Neuronal stem cell (in vitro differentiated cells): ENCODE results near the gene RNF113B.
A peak's percentile ranks its signal among the peaks of the same experiment; 100 is the strongest.

Experiments used
- DNase-seq: peaks from one replicate; pipeline ENCODE4 v3.0.0-alpha.2; 2013; ENCODE audit warnings: low spot score
- H2AFZ ChIP-seq: one replicate; pipeline ENCODE4 v1.6.1; 2013; ENCODE audit warnings: mild to moderate bottlenecking, low read length, inconsistent platforms
- H2AK5ac ChIP-seq: 2 replicates; pipeline ENCODE4 v1.6.1; 2013; ENCODE audit warnings: low read depth, mild to moderate bottlenecking, inconsistent platforms, low read length, moderate library complexity, mixed read lengths
- H2BK120ac ChIP-seq: 2 replicates; pipeline ENCODE4 v1.6.1; 2013; ENCODE audit warnings: low read depth, mild to moderate bottlenecking, inconsistent platforms, low read length, moderate library complexity, mixed read lengths
- H2BK12ac ChIP-seq: one replicate; pipeline ENCODE4 v1.6.1; 2013; ENCODE audit warnings: low read length, inconsistent platforms
- H2BK15ac ChIP-seq: 2 replicates; pipeline ENCODE4 v1.6.1; 2013; ENCODE audit warnings: mild to moderate bottlenecking, low read length, inconsistent platforms, mixed read lengths
- H2BK5ac ChIP-seq: one replicate; pipeline ENCODE4 v1.6.1; 2013; ENCODE audit warnings: inconsistent platforms, mild to moderate bottlenecking, low read length, moderate library complexity
- H3K14ac ChIP-seq: one replicate; pipeline ENCODE4 v1.6.1; 2013; ENCODE audit warnings: low read length, inconsistent platforms
- H3K18ac ChIP-seq: 2 replicates; pipeline ENCODE4 v1.6.1; 2013; ENCODE audit warnings: low read length, inconsistent platforms
- H3K23ac ChIP-seq: 2 replicates; pipeline ENCODE4 v1.6.1; 2013; ENCODE audit warnings: low read depth, mild to moderate bottlenecking, mixed read lengths, low read length, inconsistent platforms; ENCODE audit not compliant: poor library complexity
- H3K27ac ChIP-seq: replicated peaks from 3 replicates; pipeline ENCODE4 v1.5.1; 2013; ENCODE audit warnings: low read length, inconsistent platforms
- H3K27me3 ChIP-seq, 3 experiments: 2 replicates each; pipeline ENCODE4 v1.6.1; 2013; ENCODE audit warnings: low read length in 3 of 3, mild to moderate bottlenecking in 2 of 3, inconsistent platforms in 1 of 3, low read depth in 1 of 3, mixed read lengths in 1 of 3, moderate library complexity in 1 of 3; ENCODE audit not compliant: control insufficient read depth in 3 of 3, insufficient read depth in 3 of 3
- H3K36me3 ChIP-seq, 2 donors: replicated peaks in 1 of 2; 2 replicates each; pipeline ENCODE4 v1.6.1; 2013; ENCODE audit warnings: low read length in 2 of 2; ENCODE audit not compliant: control insufficient read depth in 2 of 2, insufficient read depth in 2 of 2
- H3K4ac ChIP-seq: 2 replicates; pipeline ENCODE4 v1.6.1; 2013; ENCODE audit warnings: inconsistent platforms, mild to moderate bottlenecking, low read length, moderate library complexity
- H3K4me1 ChIP-seq, 2 donors: 1 replicate in 1 of 2; 2 replicates in 1 of 2; pipeline ENCODE4 v1.6.1; 2013; ENCODE audit warnings: low read length in 2 of 2, low read depth in 1 of 2; ENCODE audit not compliant: control insufficient read depth in 2 of 2, insufficient read depth in 1 of 2
- H3K4me2 ChIP-seq: one replicate; pipeline ENCODE4 v1.6.1; 2013; ENCODE audit warnings: mild to moderate bottlenecking, low read length, inconsistent platforms; ENCODE audit not compliant: insufficient read depth, poor library complexity, severe bottlenecking
- H3K4me3 ChIP-seq, 2 donors: 2 replicates each; pipeline ENCODE4 v1.5.1; 2013; ENCODE audit warnings: low read length in 2 of 2, mild to moderate bottlenecking in 2 of 2, inconsistent platforms in 1 of 2, moderate library complexity in 1 of 2
- H3K79me1 ChIP-seq: one replicate; pipeline ENCODE4 v1.6.1; 2013; ENCODE audit warnings: low read depth, mild to moderate bottlenecking, inconsistent platforms, low read length, moderate library complexity
- H3K9ac ChIP-seq: one replicate; pipeline ENCODE4 v1.6.1; 2013; ENCODE audit warnings: mild to moderate bottlenecking, low read depth, low read length, inconsistent platforms; ENCODE audit not compliant: poor library complexity
- H3K9me3 ChIP-seq, 2 donors: replicated peaks in 1 of 2; 2 replicates each; pipeline versions ENCODE3 to v1.6.1; 2013; ENCODE audit warnings: low read length in 2 of 2, mild to moderate bottlenecking in 2 of 2, inconsistent platforms in 1 of 2, low read depth in 1 of 2, mixed read lengths in 1 of 2, moderate library complexity in 1 of 2; ENCODE audit not compliant: control insufficient read depth in 2 of 2, insufficient read depth in 1 of 2
- H4K8ac ChIP-seq: one replicate; pipeline ENCODE4 v1.6.1; 2013; ENCODE audit warnings: low read depth, mild to moderate bottlenecking, inconsistent platforms, low read length, moderate library complexity
- H4K91ac ChIP-seq: one replicate; pipeline ENCODE4 v1.6.1; 2013; ENCODE audit warnings: low read length, low read depth, mild to moderate bottlenecking, inconsistent platforms; ENCODE audit not compliant: poor library complexity
- WGBS, 2 donors: extraction: QIAGEN DNeasy Blood & Tissue Kit; methylation state at CpG; one replicate each; pipeline ENCODE4 v1.1.7; 2013; ENCODE audit warnings: missing lambda C conversion rate in 2 of 2, mixed read lengths in 1 of 2; ENCODE audit not compliant: insufficient read length in 2 of 2, insufficient replicate concordance in 1 of 2; ENCODE audit errors: extremely low coverage in 2 of 2; 5-methylcytosine and 5-hydroxymethylcytosine counted together

RNF113B gene

DNA sequence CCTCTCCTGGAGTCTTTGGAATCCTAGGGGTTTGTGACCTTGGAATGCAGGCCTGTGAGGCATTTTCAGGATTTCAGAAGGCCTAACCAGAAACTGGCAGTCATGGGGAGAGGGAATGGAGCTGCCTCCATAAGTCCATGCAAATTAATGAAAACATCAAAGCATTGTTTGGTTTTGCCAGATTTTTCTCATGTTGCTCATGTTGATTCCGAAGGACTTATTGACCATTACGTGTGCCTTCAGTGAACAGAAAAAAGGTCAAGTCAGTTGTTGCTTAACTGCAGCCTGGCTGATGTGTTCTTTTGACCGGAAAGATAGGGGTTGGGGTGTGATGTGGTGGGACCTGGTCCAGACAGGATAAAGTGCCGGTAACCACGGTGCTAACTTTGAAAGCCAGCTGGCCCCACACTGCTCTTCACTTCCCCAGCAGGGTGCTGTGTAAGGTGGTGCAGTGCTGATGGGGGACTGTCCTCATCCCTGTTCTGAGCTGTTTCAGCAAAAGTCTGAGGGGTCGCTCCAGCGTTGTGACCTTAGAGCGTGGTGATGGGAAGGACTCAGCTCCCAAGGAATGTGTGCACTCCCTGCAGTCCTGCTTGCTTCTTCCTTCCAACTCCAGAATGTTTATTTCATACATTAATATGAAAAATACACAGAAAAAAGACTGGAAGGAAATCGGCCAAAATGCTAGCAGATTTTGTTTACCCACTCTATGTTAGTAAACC lies 3.5 kb downstream of the RNF113B start:
- H2AK5ac ChIP-seq = no peak overlapping the region
- no peak overlapping the region for H3K4ac ChIP-seq
- no peak for DNase-seq
- H3K9ac ChIP-seq = no peak overlapping the region
- no peak overlapping the region for H2AFZ ChIP-seq
- H3K79me1 ChIP-seq = peaks cover 13% of the 10 kb centered on the region
- no peaks in the 10 kb centered on the region for H3K27me3 ChIP-seq
- H4K91ac ChIP-seq = no peak overlapping the region
- H3K27ac ChIP-seq = no peak overlapping the region
- H2BK5ac ChIP-seq = no peak overlapping the region
- H3K4me2 ChIP-seq = no peak overlapping the region
- peaks cover 5 to 14% of the 10 kb centered on the region in 2 donors for H3K36me3 ChIP-seq
- no peak overlapping the region for H2BK15ac ChIP-seq
- peak overlapping the region; percentile 1 for H3K18ac ChIP-seq
- no peak overlapping the region for H3K14ac ChIP-seq
- H3K4me3 ChIP-seq = no peak overlapping the region
- H3K4me1 ChIP-seq = peaks cover 22 to 32% of the 10 kb centered on the region in 2 donors
- peaks cover 2 to 12% of the 10 kb centered on the region in 2 donors for H3K9me3 ChIP-seq
- no peak overlapping the region for H2BK12ac ChIP-seq
- no peak overlapping the region for H2BK120ac ChIP-seq
- no peak overlapping the region for H3K23ac ChIP-seq
- WGBS, 2 donors = no CpG with 5 or more reads among the region's 9 CpGs
- H4K8ac ChIP-seq = no peak overlapping the region

DNA sequence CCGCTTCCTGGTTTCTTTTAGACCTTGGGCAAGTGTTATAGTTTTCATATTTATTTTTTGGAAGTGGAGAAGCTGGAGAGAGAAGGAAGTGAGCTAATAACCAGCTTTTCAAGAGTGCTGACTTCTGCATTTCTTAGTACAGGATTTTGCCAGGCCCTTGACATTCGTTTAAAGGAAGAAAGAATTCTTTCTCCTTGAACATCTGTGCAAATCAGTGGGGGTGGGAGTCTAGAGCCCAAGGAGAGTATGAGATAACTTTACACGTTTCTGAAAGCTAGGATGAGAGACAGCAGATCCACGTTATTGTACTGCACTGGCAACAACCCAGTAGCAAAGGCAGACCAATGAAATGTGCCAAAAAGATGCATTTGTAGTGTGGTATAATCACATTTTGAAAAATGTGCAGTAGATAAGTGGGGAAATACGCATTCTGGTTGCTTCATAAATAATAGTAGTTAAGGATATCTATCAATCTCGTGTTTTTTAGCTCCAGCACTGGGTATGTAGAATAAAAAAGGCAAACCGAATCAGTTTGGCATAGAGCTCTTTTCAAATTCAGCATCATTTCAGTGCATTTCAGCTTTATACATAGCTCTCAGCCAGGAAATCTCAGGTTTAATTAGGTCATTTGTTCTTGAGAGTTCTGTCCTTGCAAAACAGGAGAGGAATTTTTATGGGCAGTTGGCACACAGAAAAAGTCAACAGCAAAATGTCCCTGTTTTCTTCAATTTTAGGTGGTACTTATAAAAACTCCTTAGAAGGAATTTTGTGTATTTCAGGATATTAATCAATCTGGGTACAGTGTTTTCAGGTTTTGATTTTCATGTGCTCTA lies 4.3 kb downstream of the RNF113B start:
- H3K4me2 ChIP-seq = no peak overlapping the region
- H3K36me3 ChIP-seq = peaks cover 5 to 14% of the 10 kb centered on the region in 2 donors
- no peak overlapping the region for H3K14ac ChIP-seq
- no peak overlapping the region for H3K9ac ChIP-seq
- no peak overlapping the region for H4K8ac ChIP-seq
- no peak overlapping the region for H2BK5ac ChIP-seq
- peaks cover 13% of the 10 kb centered on the region for H3K79me1 ChIP-seq
- H3K4me3 ChIP-seq = no peak overlapping the region
- no CpG with 5 or more reads among the region's 7 CpGs for WGBS, 2 donors
- H3K27ac ChIP-seq = no peak overlapping the region
- H4K91ac ChIP-seq = no peak overlapping the region
- no peak overlapping the region for H3K18ac ChIP-seq
- H3K4me1 ChIP-seq = peaks cover 22 to 32% of the 10 kb centered on the region in 2 donors
- H3K23ac ChIP-seq = no peak overlapping the region
- H2AK5ac ChIP-seq = no peak overlapping the region
- DNase-seq = no peak
- no peak overlapping the region for H3K4ac ChIP-seq
- H2BK120ac ChIP-seq = no peak overlapping the region
- no peak overlapping the region for H2AFZ ChIP-seq
- no peaks in the 10 kb centered on the region for H3K27me3 ChIP-seq
- H2BK12ac ChIP-seq = no peak overlapping the region
- no peak overlapping the region for H2BK15ac ChIP-seq
- H3K9me3 ChIP-seq = peaks cover 2 to 10% of the 10 kb centered on the region in 2 donors

DNA sequence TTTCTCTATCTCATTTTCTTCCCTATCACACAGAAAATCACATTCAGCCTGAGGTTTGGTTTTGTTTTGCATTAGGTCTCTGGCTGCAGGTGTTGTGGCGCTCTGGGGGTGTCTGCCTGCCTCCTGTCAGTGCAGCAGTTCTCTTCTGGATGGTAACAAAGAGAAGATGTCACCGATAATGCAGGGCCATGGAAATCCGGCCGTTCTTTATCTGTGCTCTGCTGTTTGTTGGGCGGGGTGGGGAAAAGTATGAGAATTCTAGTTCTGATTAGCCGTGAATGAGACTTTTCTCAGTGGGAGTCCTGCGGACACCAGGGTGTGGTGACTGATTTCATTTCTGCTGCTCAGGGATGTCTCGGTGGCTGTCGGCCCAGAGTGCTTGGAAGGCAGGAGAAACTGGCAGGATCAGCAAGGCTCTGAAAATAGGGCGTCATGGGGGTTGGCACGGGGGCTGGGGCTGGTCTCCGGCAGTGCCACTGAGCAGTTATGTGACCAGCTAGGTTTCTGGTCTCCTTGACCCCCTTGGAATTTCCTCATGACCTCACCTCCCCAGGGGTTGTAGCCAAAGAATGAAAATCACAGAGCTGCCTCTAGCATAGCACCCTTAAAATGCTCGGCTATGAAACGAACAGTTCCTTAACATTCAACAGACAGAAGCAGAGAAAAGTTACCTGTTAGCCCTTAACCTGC lies 5.0 kb downstream of the RNF113B start:
- Histone ChIP-seq H3K27me3 (no peaks in the 10 kb centered on the region), H3K14ac (no peak overlapping the region), H3K23ac (no peak overlapping the region), H2BK120ac (no peak overlapping the region), H2BK12ac (no peak overlapping the region), H3K9ac (no peak overlapping the region), H3K4me3 (peak overlapping the region in 1 of 2 donors; percentile 13), H3K27ac (no peak overlapping the region), H2AFZ (peak overlapping the region; percentile 57), H2BK15ac (no peak overlapping the region), H3K4me1 (peaks cover 22 to 32% of the 10 kb centered on the region in 2 donors), H4K8ac (no peak overlapping the region), H4K91ac (no peak overlapping the region), H3K4ac (no peak overlapping the region), H3K4me2 (peak overlapping the region; percentile 15), H3K36me3 (peaks cover 5 to 12% of the 10 kb centered on the region in 2 donors), H3K18ac (no peak overlapping the region), H2BK5ac (no peak overlapping the region), H3K79me1 (peaks cover 13% of the 10 kb centered on the region), H2AK5ac (no peak overlapping the region), H3K9me3 (peaks cover 2 to 9% of the 10 kb centered on the region in 2 donors)
- no peak for DNase-seq
- no CpG with 5 or more reads among the region's 14 CpGs for WGBS, 2 donors

DNA sequence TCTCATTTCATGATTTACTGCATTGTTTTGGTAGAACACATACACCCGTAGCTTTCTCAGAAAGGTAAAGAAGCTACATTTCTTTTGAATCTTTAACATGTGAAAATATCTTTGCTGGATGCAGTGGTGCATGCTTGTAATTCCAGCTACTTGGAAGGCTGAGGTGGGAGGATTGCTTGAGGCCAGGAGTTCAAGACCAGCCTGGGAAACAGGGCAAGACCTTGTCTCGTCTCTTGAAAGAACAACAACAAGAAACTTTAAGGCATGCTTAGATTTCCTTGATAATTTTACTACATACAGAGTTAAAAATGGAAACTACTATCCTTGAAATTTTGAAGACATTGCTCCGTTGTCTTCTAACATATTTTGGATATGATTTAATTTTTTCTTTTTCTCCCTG lies 7.7 kb downstream of the RNF113B start:
- Histone ChIP-seq H3K4me3 (no peak overlapping the region), H3K4me1 (peaks cover 22 to 32% of the 10 kb centered on the region in 2 donors), H3K9ac (no peak overlapping the region), H3K14ac (no peak overlapping the region), H3K4ac (no peak overlapping the region), H3K27me3 (no peaks in the 10 kb centered on the region), H2BK15ac (no peak overlapping the region), H2AFZ (no peak overlapping the region), H2BK5ac (no peak overlapping the region), H2BK120ac (no peak overlapping the region), H3K18ac (no peak overlapping the region), H3K79me1 (peaks cover 4% of the 10 kb centered on the region), H3K4me2 (no peak overlapping the region), H3K23ac (no peak overlapping the region), H3K27ac (no peak overlapping the region), H2BK12ac (no peak overlapping the region), H3K36me3 (peaks cover 0 to 4% of the 10 kb centered on the region in 2 donors), H4K91ac (no peak overlapping the region), H3K9me3 (no peaks in the 10 kb centered on the region), H2AK5ac (no peak overlapping the region), H4K8ac (no peak overlapping the region)
- WGBS, 2 donors = no CpG with 5 or more reads among the region's 3 CpGs
- no peak for DNase-seq
